NCI-H1930 (cell line): ENCODE data around the gene SMPD4.
"Not testable (repeated sequence)": the region's sequence is repeated elsewhere in the genome, so short reads cannot be mapped to it uniquely, and the experiment has no call there.

Experiments used
- DNase-seq, 2 experiments: peaks; one replicate each; lab custom pipeline; 2025; lab: John Stamatoyannopoulos, UW

The SMPD4 gene

GRCh38 chr2:130141002-130141401, 40.4 kb downstream of the SMPD4 start:
- not testable (repeated sequence) for DNase-seq

DNA sequence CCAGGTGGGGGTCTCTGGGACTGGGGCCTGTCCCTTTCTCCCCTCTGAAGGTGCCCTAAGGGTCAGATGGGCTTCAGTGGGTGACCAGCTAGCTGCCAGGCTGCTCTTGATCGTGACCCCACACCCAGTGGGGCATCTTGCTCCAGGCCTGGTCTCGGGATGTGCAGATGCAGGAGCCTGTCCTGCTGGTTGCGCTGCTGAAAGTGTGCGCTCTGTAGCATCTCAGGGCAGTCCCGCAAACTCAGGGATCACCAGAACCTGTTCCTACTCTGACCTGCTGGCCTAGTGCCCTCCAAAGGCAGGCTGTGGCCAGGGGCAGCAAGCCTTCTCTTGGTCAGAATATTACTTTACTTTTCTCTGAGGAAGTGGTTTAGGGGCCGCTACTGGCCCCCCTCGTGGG, 40.9 kb downstream of the SMPD4 start:
- DNase-seq, result not testable (repeated sequence)

DNA sequence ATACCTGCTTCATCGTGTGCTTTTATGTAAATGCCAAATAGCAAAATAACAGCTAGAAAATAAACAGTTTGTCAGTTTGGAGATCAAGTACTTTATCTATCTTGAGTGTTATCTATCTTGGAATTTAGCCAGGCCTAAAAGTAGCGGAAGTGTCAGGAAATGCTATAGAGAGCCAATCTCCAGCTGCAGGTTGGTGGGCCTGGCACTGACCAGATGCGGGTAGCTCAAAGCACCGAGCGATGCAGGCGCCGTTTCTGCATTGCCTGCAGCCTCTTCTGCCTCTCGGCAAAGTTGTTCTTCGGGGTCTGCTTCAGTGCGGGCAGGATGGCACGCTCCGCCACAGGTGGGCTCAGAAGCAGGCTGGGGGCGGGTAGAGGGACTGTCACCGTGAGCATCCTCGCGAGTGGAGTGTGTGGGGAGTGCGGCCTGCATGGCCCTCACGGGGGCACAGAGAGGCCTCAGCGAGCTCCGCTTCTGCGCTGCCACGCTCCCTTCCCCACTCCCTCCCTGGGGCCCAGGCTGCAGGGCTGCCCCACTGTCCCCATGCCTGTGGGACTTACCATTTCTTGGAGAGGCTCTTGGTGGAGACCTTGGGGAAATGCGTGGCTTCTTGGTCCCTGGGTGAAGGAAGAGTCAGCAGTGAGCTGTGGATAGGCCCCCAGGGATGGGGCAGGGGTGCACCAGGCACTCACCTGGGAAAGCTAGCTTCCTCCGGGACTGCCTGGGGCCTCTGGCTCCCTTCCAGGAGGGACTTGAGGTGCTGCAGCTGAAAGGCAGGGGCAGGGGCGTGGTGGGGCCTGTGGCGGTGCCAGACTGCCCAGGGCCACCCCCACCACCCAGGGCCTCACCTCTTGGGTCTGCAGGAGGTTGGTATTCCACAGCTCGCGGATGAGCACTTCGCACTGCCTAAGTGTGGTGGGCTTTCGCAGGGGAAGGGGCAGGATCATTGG, 41.8 kb downstream of the SMPD4 start:
- DNase-seq, result not testable (repeated sequence)

DNA sequence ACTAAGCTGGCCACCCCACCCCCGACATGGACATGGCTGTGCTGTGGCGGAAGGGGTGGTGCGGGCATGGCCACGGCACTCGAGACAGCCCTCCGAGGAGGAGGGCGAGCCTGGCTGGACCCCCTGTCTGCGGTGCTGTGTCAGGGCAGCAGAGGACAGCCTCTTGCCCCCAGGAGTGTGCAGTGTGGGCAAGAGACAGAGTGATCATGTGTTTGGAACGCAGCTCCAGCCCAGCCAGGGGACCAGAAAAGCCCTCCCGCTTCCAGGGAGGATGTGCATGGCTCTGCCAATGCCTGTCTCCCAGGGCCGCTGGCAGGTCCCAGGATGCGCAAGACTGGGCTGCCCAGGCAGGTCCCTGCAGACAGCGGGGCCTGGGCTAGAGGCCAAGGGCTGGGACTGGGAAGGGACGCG, 42.6 kb downstream of the SMPD4 start:
- DNase-seq, result not testable (repeated sequence)

- DNase-seq, result not testable (repeated sequence)
Observed at GRCh38 chr2:130138326-130138725, 43.1 kb downstream of the SMPD4 start.

DNA sequence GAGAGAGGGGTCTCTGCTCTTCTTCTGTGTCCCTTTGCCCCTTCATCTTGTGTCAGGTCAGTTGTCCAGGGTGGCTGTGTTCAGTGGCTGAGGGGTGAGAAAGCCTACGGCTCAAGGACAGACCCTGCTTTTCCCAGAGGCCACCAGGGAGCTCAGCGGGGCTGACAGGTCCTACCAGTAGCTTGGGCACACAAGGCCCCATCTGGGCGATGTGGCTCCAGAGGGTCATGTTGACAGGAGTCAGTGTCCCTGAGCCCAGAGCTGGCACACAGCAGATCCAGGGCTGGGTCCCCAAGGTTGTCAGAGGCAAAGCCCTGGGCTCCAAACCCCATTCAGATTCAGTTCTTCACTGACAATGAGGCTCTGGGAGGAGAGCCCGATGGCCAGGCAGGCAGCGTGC, 44.3 kb downstream of the SMPD4 start:
- DNase-seq, result not testable (repeated sequence)

DNA sequence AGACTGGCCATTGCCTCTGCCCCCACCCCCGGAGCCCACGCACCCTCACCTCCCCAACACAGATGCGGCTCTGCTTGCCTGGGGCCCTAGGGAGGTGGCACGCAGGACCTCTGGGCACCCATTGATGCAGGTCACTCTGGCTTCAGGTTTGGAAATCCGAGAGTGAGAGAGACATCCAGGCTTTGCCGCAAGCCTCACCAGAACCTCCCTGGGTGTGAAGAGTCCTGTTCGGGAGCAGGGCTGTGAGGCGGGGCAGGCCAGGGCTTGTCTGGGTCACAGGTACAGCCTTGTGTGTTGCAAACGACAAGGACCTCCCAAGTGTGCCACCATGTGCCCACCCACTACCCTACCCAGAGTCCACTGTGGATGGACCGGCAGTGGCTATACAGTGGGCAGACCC, 44.9 kb downstream of the SMPD4 start:
- DNase-seq, result not testable (repeated sequence)

GRCh38 chr2:130135692-130136541, 45.5 kb downstream of the SMPD4 start:
- DNase-seq, result no peak

GRCh38 chr2:130129120-130129829, 52.1 kb downstream of the SMPD4 start, which contains the start of gene POTEF:
Gene POTEF (minus strand): TSS chr2:130129222. CDS start chr2:130120515, 8,707 bp downstream.
- DNase-seq, result peak; percentile 76

DNA sequence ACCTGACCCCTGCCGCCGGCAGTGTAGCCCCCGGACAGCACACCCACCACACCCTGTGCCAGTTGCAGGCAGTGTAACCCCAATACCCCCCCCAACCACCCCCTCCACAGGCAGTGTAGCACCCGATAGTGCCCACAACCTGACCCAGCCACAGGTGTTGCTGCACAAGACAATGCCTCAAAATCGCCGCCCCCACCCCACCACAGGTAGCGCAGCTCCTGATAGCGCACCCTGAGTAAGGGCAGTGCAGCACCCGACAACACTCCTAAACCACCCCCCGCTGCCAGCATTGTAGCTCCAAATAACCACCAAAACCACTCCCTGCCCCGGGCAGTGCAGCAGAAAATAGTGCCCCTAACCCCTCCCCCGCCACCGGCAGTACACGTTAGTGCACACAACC, 52.9 kb downstream of the SMPD4 start:
- DNase-seq, result not testable (repeated sequence)

DNA sequence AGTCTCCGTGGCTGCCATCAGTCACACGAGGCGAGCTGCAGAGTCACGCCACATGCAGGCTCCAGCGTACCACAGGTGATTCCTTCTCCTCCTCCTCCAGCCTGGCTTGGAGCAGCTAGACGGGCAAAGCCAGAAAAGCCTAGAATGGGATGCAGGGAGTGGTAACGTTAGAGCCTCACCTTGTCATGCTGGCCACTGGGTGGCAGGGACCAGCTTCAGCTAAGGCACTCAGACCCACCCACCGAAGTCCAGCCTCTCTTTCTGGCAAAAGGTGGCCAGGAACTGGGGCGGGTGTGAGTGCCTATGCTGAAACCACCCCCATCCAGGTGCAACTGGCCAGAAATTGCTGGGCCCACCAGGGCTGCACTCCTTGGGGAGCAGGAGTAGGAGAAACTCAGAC, 53.7 kb downstream of the SMPD4 start:
- not testable (repeated sequence) for DNase-seq

GRCh38 chr2:130120924-130121323, 60.5 kb downstream of the SMPD4 start:
- not testable (repeated sequence) for DNase-seq

GRCh38 chr2:130102597-130103363, 78.6 kb downstream of the SMPD4 start:
- DNase-seq, result not testable (repeated sequence)
